HL-60 (cell line): ENCODE results near the gene HVCN1.

ENCODE experiments used
- CTCF ChIP-seq: IDR thresholded peaks from one replicate; pipeline ENCODE4 v1.5.1; 2011; ENCODE audit warnings: low read length, control low read depth, inconsistent platforms; ENCODE audit not compliant: insufficient read depth
- GABPA ChIP-seq: IDR thresholded peaks from 2 replicates; pipeline ENCODE4 v1.6.1; 2012; ENCODE audit warnings: low read depth
- POLR2AphosphoS5 ChIP-seq: IDR thresholded peaks from 2 replicates; pipeline ENCODE4 v1.6.1; 2012; ENCODE audit warnings: low read depth
- REST ChIP-seq: IDR thresholded peaks from 2 replicates; pipeline ENCODE4 v1.6.1; 2012; ENCODE audit warnings: low read depth; ENCODE audit not compliant: insufficient replicate concordance

DNA sequence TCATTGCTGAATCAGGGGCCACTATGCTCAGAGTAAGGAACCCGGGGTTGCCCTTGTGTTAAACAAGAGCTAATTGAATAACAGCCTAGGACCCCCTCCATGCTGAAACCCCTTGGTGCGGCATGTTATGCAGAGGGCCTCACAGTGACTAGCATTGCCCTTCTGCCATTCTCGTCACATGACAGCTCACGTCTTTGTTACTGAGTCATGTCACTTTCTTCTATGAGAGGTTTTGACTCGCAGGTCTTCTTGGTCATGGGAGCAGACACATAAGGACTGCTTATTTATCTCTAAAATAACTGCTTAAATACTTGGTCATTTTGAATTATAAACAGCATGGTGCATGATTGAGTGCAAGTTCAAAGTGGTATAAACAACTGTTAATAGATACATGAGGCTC, 50.1 kb downstream of the HVCN1 start:
- no peak for TF ChIP-seq CTCF
- TF ChIP-seq GABPA: no peak
- TF ChIP-seq REST: no peak
- TF ChIP-seq POLR2AphosphoS5: no peak
